SK-N-MC (cell line): ENCODE measurements around the gene RASA3.

Experiments
- EZH2 ChIP-seq: fragments of 200-600 bp; sonication (generic); IDR thresholded peaks from one replicate; pipeline ENCODE4 v1.6.1; 2017; ENCODE audit warnings: antibody characterized with exemption
- POLR2AphosphoS5 ChIP-seq: IDR thresholded peaks from 2 replicates; pipeline ENCODE4 v1.6.1; 2012; ENCODE audit warnings: mild to moderate bottlenecking, low read depth, low read length, borderline replicate concordance

GRCh38 chr13:114147803-114148520 lies 15.5 kb upstream of the RASA3 start:
- TF ChIP-seq POLR2AphosphoS5, result no peak
- no peak for TF ChIP-seq EZH2
